VCaP (cell line): ENCODE results near the gene APLF.
"Not testable (repeated sequence)": the region's sequence is repeated elsewhere in the genome, so short reads cannot be mapped to it uniquely, and the experiment has no call there.

Experiments used
- H3K27ac ChIP-seq: fragments of 450-650 bp; 2 replicates; pipeline ENCODE4 v1.5.1; 2017
- TF ChIP-seq, protein P1 (sequence below): fragments of 450-650 bp; conservative IDR thresholded peaks from 2 replicates; pipeline ENCODE4 v1.5.1; 2017; ENCODE audit warnings: mild to moderate bottlenecking, moderate library complexity

The APLF gene

DNA sequence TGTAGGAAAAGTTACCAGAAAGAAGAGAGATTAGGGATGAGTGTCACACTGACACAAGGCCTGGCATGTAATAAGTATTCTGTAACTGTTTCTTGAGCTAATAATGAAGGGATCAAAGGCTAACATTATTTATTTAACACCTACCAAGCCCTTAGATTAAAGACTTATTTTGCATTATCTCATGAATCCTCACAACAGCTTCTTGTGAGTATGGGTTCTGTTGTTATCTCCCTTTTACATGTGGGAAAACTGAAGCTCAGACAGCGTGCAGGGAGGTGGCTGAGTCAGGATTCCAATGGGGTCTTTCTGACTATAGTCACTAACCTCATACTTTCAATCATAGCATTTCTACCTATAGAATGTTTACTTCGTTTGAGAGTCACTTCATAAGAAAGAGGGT lies 97.0 kb downstream of the APLF start:
- TF ChIP-seq, protein P1, sequence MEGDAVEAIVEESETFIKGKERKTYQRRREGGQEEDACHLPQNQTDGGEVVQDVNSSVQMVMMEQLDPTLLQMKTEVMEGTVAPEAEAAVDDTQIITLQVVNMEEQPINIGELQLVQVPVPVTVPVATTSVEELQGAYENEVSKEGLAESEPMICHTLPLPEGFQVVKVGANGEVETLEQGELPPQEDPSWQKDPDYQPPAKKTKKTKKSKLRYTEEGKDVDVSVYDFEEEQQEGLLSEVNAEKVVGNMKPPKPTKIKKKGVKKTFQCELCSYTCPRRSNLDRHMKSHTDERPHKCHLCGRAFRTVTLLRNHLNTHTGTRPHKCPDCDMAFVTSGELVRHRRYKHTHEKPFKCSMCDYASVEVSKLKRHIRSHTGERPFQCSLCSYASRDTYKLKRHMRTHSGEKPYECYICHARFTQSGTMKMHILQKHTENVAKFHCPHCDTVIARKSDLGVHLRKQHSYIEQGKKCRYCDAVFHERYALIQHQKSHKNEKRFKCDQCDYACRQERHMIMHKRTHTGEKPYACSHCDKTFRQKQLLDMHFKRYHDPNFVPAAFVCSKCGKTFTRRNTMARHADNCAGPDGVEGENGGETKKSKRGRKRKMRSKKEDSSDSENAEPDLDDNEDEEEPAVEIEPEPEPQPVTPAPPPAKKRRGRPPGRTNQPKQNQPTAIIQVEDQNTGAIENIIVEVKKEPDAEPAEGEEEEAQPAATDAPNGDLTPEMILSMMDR: no peak
- no peak overlapping the region for H3K27ac ChIP-seq

DNA sequence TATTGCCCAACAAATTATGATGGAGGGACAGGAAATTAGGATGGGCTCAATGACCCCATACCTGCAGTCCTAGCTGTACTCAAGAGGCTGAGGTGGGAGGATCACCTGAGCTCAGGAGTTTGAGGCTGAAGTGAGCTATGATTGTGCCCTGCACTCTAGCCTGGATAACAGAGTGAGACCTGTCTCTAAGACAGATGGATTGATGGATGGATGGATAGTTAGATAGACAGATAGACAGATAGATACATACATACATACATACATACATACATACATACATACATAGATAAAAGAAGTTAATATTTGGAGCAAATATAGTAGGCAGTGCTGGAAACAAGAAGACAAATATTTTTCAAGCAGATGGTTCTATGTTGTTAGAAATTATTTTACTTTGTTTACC lies 97.9 kb downstream of the APLF start:
- H3K27ac ChIP-seq: no peak overlapping the region
- TF ChIP-seq, protein P1: no peak

DNA sequence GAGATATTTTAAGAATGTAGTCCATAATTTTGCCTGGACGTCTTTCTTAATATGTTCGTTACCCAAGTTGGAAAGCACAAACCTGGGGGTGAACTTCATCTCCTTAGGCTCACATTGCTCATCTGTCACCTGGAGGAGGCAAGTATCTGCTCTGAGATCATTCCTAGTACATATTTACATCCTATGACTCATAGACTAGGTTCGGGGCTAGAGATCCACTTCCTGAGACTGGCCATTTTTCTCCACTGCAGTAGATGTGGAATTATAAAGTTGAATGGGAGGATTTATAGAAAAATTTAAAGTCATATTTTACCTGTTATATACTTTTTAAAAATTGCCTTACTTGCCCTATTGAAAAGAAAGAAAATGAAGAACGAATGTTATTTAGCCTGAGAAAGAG lies 98.5 kb downstream of the APLF start:
- H3K27ac ChIP-seq: no peak overlapping the region
- TF ChIP-seq, protein P1: no peak

DNA sequence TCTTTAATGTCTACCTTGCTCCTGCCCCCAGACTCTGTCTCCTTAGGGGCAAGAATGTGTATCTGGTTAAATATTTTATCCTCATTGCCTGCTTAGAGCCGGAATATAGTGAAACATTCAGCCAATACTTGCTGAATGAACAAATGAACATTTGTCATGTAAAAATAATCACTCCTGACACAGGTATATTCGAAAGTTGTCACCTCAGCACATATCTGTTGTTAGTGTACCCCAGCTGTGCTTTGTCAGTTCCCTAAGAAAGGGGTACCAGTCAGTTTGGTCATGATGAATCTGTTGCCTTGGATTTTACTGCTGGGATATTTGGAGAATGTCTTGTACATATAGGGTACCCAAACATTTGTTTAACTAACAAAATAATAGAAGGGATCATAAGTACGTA lies 99.0 kb downstream of the APLF start:
- H3K27ac ChIP-seq: no peak overlapping the region
- TF ChIP-seq, protein P1: no peak

DNA sequence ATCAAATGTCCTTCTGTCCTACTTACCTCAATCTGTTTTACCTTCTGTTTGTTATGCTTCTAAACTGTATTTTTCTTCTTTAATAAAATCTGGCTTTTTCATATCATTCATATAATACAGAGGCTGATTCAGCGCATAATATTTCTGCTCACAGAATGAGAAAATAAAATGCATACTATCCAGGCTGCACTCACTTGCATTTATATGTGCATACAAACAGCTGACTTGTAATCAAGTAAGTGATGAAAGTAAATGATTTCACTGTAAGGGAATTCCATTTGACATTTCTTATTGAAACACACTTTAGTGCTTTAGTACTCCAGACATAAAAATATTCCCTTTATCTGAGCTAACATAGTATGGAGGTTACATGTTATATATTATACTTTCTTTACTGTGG lies 100.7 kb downstream of the APLF start:
- TF ChIP-seq, protein P1: no peak
- H3K27ac ChIP-seq: no peak overlapping the region

DNA sequence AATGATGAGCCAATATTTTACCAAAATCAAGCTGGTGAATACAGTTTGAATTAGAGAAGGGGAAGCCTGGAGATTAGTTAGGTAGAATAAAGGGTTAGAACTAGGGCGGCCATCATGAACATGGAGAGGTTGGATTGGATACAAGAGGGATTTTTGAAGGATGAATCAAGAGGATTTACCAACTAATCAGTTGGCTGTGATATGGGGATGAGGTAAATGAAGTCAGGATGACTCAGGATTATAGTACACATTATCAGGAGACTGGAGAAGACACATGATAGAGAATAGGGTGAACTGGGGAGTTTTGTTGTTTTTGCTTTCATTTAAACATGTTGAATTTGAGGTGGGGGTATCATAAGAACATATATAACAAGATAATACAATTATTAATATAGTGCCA lies 102.2 kb downstream of the APLF start:
- TF ChIP-seq, protein P1: no peak
- H3K27ac ChIP-seq: no peak overlapping the region

DNA sequence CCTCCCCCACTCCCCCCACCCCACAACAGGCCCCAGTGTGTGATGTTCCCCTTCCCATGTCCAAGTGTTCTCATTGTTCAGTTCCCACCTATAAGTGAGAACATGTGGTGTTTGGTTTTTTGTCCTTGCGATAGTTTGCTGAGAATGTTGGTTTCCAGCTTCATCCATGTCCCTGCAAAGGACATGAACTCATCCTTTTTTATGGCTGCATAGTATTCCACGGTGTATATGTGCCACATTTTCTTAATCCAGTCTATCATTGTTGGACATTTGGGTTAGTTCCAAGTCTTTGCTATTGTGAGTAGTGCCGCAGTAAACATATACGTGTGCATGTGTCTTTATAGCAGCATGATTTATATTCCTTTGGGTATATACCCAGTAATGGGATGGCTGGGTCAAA lies 103.0 kb downstream of the APLF start:
- H3K27ac ChIP-seq: not testable (repeated sequence)

DNA sequence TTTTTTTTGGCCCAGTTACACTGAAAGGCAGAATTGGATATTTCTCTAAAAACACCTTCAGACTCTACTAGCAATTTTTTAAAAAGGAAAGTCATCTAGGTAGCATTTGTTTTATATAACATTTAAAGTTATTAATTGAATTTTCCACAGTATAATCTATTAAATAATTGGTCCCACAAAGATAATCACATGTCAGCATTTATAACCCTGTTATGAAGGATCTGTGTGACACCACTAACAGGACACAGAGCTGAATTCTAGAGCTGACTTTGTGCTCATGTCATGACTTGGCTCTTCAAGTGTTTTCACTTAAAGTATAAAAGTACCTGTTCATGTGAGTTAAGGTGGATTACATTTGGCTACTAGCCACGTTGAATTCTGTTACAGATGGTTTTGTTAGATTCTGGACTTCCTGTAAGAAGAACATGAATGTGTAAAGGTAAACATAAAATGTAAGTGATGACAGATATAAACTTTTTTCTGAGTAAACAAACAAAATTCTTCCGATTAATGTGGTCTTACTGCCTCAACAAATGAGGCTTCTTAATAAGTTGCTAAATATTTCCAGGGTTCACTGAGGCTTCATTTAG lies 106.9 kb downstream of the APLF start:
- no peak overlapping the region for H3K27ac ChIP-seq
- TF ChIP-seq, protein P1: no peak
